CD14-positive monocyte (primary cell): Measurements from ENCODE around the gene CST7. TPM values are rescaled to one million over a fixed set of nuclear protein-coding genes. Genes with fewer than 3 reads are reported as not detected.

ENCODE experiments used
- DNase-seq, 3 donors: peaks; one replicate each; pipeline ENCODE4 v3.0.0-alpha.2; 2011 to 2022
- H2AFZ ChIP-seq: 2 replicates; pipeline ENCODE4 v1.6.0; 2012; ENCODE audit warnings: mild to moderate bottlenecking, low read depth, low read length, inconsistent platforms; ENCODE audit not compliant: insufficient read depth, poor library complexity, severe bottlenecking
- H3K27ac ChIP-seq, 2 donors: 1 replicate in 1 of 2; 2 replicates in 1 of 2; pipeline ENCODE4 v1.5.1; 2012 to 2013; ENCODE audit warnings: low read length in 2 of 2, control low read depth in 1 of 2, inconsistent platforms in 1 of 2, low read depth in 1 of 2, mild to moderate bottlenecking in 1 of 2
- H3K27me3 ChIP-seq, 2 donors: one replicate each; pipeline versions ENCODE4 v1.6.0 to v1.6.1; 2011 to 2013; ENCODE audit warnings: low read length in 2 of 2; ENCODE audit not compliant: control insufficient read depth in 2 of 2, insufficient read depth in 2 of 2
- H3K36me3 ChIP-seq, 2 donors: replicated peaks in 1 of 2; 1 replicate in 1 of 2; 2 replicates in 1 of 2; pipeline versions ENCODE4 v1.5.1 to v1.6.1; 2012 to 2013; ENCODE audit warnings: low read length in 2 of 2, control low read depth in 1 of 2, inconsistent platforms in 1 of 2, mild to moderate bottlenecking in 1 of 2; ENCODE audit not compliant: insufficient read depth in 2 of 2, control insufficient read depth in 1 of 2
- H3K4me1 ChIP-seq, 2 donors: 1 replicate in 1 of 2; 2 replicates in 1 of 2; pipeline versions ENCODE4 v1.5.1 to v1.6.1; 2012 to 2013; ENCODE audit warnings: low read length in 2 of 2, control low read depth in 1 of 2, inconsistent platforms in 1 of 2, mild to moderate bottlenecking in 1 of 2, moderate library complexity in 1 of 2; ENCODE audit not compliant: insufficient read depth in 2 of 2, control insufficient read depth in 1 of 2
- H3K4me2 ChIP-seq: replicated peaks from 2 replicates; pipeline ENCODE3; 2012; ENCODE audit warnings: low read length, moderate library complexity, mild to moderate bottlenecking; ENCODE audit not compliant: poor library complexity, severe bottlenecking; ENCODE audit errors: extremely low read depth
- H3K4me3 ChIP-seq, 3 experiments: fragments of 200-600 bp in 1 of 3; sonication (generic) in 1 of 3; replicated peaks in 1 of 3; 1 replicate in 2 of 3; 2 replicates in 1 of 3; pipeline ENCODE4 v1.5.1; 2011 to 2013; ENCODE audit warnings: low read length in 3 of 3, mild to moderate bottlenecking in 3 of 3, control low read depth in 2 of 3, low read depth in 2 of 3, inconsistent platforms in 1 of 3, moderate library complexity in 1 of 3
- H3K79me2 ChIP-seq: 2 replicates; pipeline ENCODE4 v1.6.0; 2012; ENCODE audit warnings: mild to moderate bottlenecking, control low read depth, inconsistent platforms, low read length, moderate library complexity; ENCODE audit not compliant: insufficient read depth
- H3K9ac ChIP-seq: 2 replicates; pipeline ENCODE4 v1.6.0; 2017; ENCODE audit warnings: low read length, mild to moderate bottlenecking; ENCODE audit not compliant: insufficient read depth, poor library complexity, severe bottlenecking
- H3K9me3 ChIP-seq, 2 donors: replicated peaks in 1 of 2; 1 replicate in 1 of 2; 2 replicates in 1 of 2; pipeline versions ENCODE4 v1.5.1 to v1.6.1; 2012 to 2013; ENCODE audit warnings: low read length in 2 of 2, control low read depth in 1 of 2; ENCODE audit not compliant: control insufficient read depth in 1 of 2, insufficient read depth in 1 of 2
- H4K20me1 ChIP-seq: 2 replicates; pipeline ENCODE4 v1.6.0; 2012; ENCODE audit warnings: mild to moderate bottlenecking, low read length, control low read depth, moderate library complexity; ENCODE audit not compliant: insufficient read depth
- H3K27ac Mint-ChIP-seq, 7 donors: one replicate each; pipeline ENCODE4 v1.8.0; 2020; ENCODE audit warnings: mild to moderate bottlenecking in 7 of 7, mixed read lengths in 7 of 7, moderate library complexity in 6 of 7, inconsistent platforms in 2 of 7
- H3K27me3 Mint-ChIP-seq, 3 donors: one replicate each; pipeline ENCODE4 v1.8.0; 2021 to 2022; ENCODE audit warnings: low read depth in 3 of 3, mild to moderate bottlenecking in 3 of 3, mixed read lengths in 3 of 3, moderate library complexity in 3 of 3, inconsistent platforms in 1 of 3
- H3K36me3 Mint-ChIP-seq, 2 donors: one replicate each; pipeline ENCODE4 v1.8.0; 2020; ENCODE audit warnings: mixed read lengths in 2 of 2, inconsistent platforms in 1 of 2, mild to moderate bottlenecking in 1 of 2
- H3K4me1 Mint-ChIP-seq: one replicate; pipeline ENCODE4 v1.8.0; 2020; ENCODE audit warnings: mild to moderate bottlenecking, mixed read lengths
- H3K4me3 Mint-ChIP-seq, 2 donors: one replicate each; pipeline ENCODE4 v1.8.0; 2020; ENCODE audit warnings: mild to moderate bottlenecking in 2 of 2, mixed read lengths in 2 of 2, moderate library complexity in 1 of 2
- H3K9me3 Mint-ChIP-seq, 7 donors: one replicate each; pipeline ENCODE4 v1.8.0; 2020 to 2022; ENCODE audit warnings: mixed read lengths in 7 of 7, mild to moderate bottlenecking in 6 of 7, moderate library complexity in 6 of 7, inconsistent platforms in 2 of 7
- CTCF ChIP-seq: fragments of 200-600 bp; IDR thresholded peaks from one replicate; pipeline ENCODE4 v1.8.0; 2022; ENCODE audit warnings: antibody characterized with exemption, mild to moderate bottlenecking
- WGBS: methylation state at CpG from one replicate; pipeline ENCODE4 v1.1.5; 2013; ENCODE audit warnings: missing lambda C conversion rate; ENCODE audit not compliant: insufficient coverage; 5-methylcytosine and 5-hydroxymethylcytosine counted together
- intact Hi-C, 2 donors: fragments of 100-400 bp; cut with micrococcal nuclease; formaldehyde crosslinking; loops; one replicate each; pipeline versions ENCODE4 v1.15.0 to v1.15.1; 2023
- polyA plus RNA-seq, 3 donors: library from polyadenylated mRNA; depleted of rRNA in 1 of 3; unstranded in 2 of 3; stranded (reverse) in 1 of 3; fragments of 300-500 nt in 2 of 3; fragments of >200 nt in 1 of 3; fragmentation: Illumina TruSeq in 2 of 3; gene quantifications; 1 replicate in 2 of 3; 2 replicates in 1 of 3; pipeline ENCODE4 v1.2.3, GENCODE V29; 2012 to 2021

Gene CST7
- polyA plus RNA-seq, 3 donors = 1.2 to 3.2 (median 1.8) TPM

- no peak for TF ChIP-seq CTCF
- peaks cover 2 to 5% (median 5%) of the 10 kb centered on the region in 3 donors for H3K27me3 Mint-ChIP-seq
These were observed 43.6 kb downstream of the CST7 start, which contains the start of gene APMAP for GRCh38 chr20:24992487-24993205. TSS of gene APMAP (minus strand) at chr20:24992751. CDS start at chr20:24992688, 63 bp downstream.

GRCh38 chr20:24993337-24994185, 44.5 kb downstream of the CST7 start:
- Histone ChIP-seq H2AFZ (peak overlapping the region; percentile 79), H3K4me3 (peak overlapping the region; percentile 55 to 89 (median 85)), H4K20me1 (no peaks in the 10 kb centered on the region), H3K27ac (peak overlapping the region; percentile 87 to 98), H3K4me1 (peaks cover 42 to 56% of the 10 kb centered on the region in 2 donors), H3K9ac (peak overlapping the region; percentile 94), H3K27me3 (no peaks in the 10 kb centered on the region), H3K4me2 (peak overlapping the region; percentile 85), H3K9me3 (no peaks in the 10 kb centered on the region), H3K36me3 (no peaks in the 10 kb centered on the region), H3K79me2 (peaks cover 40% of the 10 kb centered on the region)
- Mint-ChIP-seq H3K27ac (peak overlapping the region; percentile 94 to 98 (median 97)), H3K27me3 (peaks cover 2 to 5% (median 5%) of the 10 kb centered on the region in 3 donors), H3K9me3 (no peaks in the 10 kb centered on the region), H3K4me1 (peaks cover 61% of the 10 kb centered on the region), H3K4me3 (peak overlapping the region; percentile 96 to 97), H3K36me3 (peaks cover 2 to 3% of the 10 kb centered on the region in 2 donors)
- no peak for TF ChIP-seq CTCF
- WGBS = 30% methylated on average over 4 of the region's 9 CpGs
- intact Hi-C loops = loop anchor here (2.0 to 10.0 kb wide), 9 partner anchors 71 to 704 kb away; partner anchors contain the start of genes ENTPD6 (in 2 of the 2), PYGB (in 2 of the 2), ABHD12 (in 1 of the 2) and GINS1 (in 1 of the 2)
- DNase-seq = peak in 2 of 3 donors; percentile 23 to 26

More at GRCh38 chr20:24992487-24993205, 43.6 kb downstream of the CST7 start, which contains the start of gene APMAP:
- no peaks in the 10 kb centered on the region for H3K36me3 ChIP-seq
- under 1% methylated on average over 68 of the region's 69 CpGs for WGBS
- H3K4me1 ChIP-seq = peaks cover 46 to 63% of the 10 kb centered on the region in 2 donors
- peaks cover 2 to 3% of the 10 kb centered on the region in 2 donors for H3K36me3 Mint-ChIP-seq
- H3K9me3 ChIP-seq = no peaks in the 10 kb centered on the region
- peak within 1 kb of the TSS; percentile 94 to 98 (median 97) for H3K27ac Mint-ChIP-seq
- intact Hi-C loops = loop anchor here (2.0 to 10.0 kb wide), 8 partner anchors 202 to 705 kb away; partner anchors contain the start of genes ENTPD6 (in 2 of the 2), PYGB (in 2 of the 2), ABHD12 (in 1 of the 2) and GINS1 (in 1 of the 2)
- H3K4me3 ChIP-seq = peak within 1 kb of the TSS; percentile 55 to 89 (median 85)
- peak within 1 kb of the TSS; percentile 79 for H2AFZ ChIP-seq
- peak within 1 kb of the TSS; percentile 85 for H3K4me2 ChIP-seq
- no peaks in the 10 kb centered on the region for H4K20me1 ChIP-seq
- no peaks in the 10 kb centered on the region for H3K9me3 Mint-ChIP-seq
- no peaks in the 10 kb centered on the region for H3K27me3 ChIP-seq
- peaks cover 49% of the 10 kb centered on the region for H3K79me2 ChIP-seq
- H3K27ac ChIP-seq = peak within 1 kb of the TSS; percentile 87 to 98
- DNase-seq = peak; percentile 88 to 94 (median 94)
- peaks cover 69% of the 10 kb centered on the region for H3K4me1 Mint-ChIP-seq
- H3K4me3 Mint-ChIP-seq = peak within 1 kb of the TSS; percentile 96 to 97
- peak within 1 kb of the TSS; percentile 94 for H3K9ac ChIP-seq
